HG03159 (cell line): ENCODE results near the gene MYOD1.

Source experiments
- ATAC-seq: cut with Tn5 transposase; IDR thresholded peaks from one replicate; pipeline ENCODE4 v1.9.1; 2021; ENCODE audit warnings: mild to moderate bottlenecking, moderate library complexity; ENCODE audit not compliant: unreplicated experiment

MYOD1 gene

GRCh38 chr11:17700991-17701390 lies 18.4 kb upstream of the MYOD1 start:
- no peak for ATAC-seq

- ATAC-seq = no peak
These were observed 16.5 kb upstream of the MYOD1 start for GRCh38 chr11:17702876-17703275.

GRCh38 chr11:17703951-17704350 lies 15.4 kb upstream of the MYOD1 start:
- ATAC-seq = no peak

DNA sequence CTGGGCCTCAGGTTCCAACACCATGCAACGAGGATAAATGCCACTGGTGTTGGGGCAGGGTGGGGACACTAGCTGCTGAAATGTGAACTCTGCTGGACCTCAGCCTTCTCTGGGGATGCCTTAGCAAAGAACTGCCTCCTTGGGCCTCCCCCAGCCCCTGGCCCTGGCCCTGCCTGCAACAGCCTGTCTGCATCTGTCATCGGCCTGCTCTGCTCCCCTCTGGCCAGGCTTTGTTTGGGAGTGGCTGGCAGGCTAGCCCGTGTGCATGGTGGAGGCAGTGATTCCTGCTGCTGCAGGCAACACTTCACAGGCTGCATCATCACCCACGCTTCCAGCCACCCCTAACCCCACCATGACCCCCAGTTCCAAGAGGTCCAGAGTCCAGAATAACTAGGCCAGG lies 11.5 kb upstream of the MYOD1 start:
- ATAC-seq = no peak

DNA sequence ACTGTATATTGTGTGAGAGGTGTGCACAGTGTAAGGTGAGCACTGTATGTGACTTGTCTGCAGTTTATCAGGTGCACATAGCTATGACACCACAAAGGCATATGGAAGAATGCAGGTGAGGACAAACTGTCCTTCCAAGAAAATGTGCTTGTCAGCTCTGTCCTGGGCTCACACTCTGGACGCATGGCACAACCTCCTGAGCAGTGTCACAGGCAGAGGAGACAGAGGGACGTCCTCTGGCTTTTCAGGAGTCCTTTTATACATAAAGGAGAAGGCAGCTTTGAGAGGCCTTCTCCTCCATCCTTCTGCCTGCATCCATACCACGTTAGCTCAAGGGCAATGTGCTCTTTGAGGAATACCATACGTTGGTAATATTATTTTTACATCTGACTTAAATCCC lies 7.5 kb upstream of the MYOD1 start:
- no peak for ATAC-seq

GRCh38 chr11:17713851-17714250 lies 5.5 kb upstream of the MYOD1 start:
- no peak for ATAC-seq

GRCh38 chr11:17714356-17714854 lies 5.0 kb upstream of the MYOD1 start:
- no peak for ATAC-seq

DNA sequence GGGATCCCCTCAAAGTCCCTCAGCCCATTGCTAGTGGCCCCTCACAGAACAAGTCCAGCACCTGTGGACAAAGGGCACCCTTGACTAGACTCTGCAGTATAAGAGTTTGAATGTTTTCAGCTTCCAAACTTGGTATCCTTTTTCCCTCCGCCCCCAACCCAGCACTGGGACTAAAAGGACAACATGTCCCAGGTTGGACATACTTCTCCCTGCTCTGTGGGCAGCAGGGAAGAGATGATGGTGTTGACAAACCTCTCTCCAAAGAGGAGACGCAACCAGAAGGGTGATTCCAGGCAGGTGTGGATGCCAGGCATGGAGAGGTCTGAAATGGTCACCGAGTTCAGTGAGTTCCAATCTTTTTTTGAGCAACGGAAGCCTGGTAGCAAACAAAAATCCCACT lies 4.5 kb upstream of the MYOD1 start:
- no peak for ATAC-seq

GRCh38 chr11:17716807-17717206 lies 2.6 kb upstream of the MYOD1 start:
- ATAC-seq = no peak

GRCh38 chr11:17718015-17718414 lies 1.4 kb upstream of the MYOD1 start:
- no peak for ATAC-seq

GRCh38 chr11:17718510-17718962 lies 835 bp upstream of the MYOD1 start:
- no peak for ATAC-seq

DNA sequence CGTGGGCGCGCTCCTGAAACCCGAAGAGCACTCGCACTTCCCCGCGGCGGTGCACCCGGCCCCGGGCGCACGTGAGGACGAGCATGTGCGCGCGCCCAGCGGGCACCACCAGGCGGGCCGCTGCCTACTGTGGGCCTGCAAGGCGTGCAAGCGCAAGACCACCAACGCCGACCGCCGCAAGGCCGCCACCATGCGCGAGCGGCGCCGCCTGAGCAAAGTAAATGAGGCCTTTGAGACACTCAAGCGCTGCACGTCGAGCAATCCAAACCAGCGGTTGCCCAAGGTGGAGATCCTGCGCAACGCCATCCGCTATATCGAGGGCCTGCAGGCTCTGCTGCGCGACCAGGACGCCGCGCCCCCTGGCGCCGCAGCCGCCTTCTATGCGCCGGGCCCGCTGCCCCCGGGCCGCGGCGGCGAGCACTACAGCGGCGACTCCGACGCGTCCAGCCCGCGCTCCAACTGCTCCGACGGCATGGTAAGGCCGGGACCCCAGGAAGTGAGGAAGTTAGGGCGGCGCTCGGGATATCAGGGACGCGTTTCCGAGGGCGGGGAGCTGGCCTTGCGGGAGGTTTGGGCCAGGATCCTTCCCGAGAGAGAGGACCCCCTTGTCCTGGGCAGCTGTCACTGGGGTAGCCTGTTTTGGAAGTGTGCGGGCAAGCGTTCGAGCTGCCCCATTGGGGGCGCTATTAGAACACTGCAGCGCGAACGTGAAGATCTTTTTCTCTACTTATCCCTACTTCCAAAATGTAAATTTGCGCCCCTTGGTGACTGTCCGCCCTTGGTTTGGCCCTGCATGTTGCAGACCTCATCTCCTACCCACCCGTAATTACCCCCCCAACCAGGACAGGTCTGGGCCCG lies 796 bp downstream of the MYOD1 start:
- ATAC-seq = no peak

- no peak for ATAC-seq
These were observed 1.4 kb downstream of the MYOD1 start for GRCh38 chr11:17720796-17721171.

DNA sequence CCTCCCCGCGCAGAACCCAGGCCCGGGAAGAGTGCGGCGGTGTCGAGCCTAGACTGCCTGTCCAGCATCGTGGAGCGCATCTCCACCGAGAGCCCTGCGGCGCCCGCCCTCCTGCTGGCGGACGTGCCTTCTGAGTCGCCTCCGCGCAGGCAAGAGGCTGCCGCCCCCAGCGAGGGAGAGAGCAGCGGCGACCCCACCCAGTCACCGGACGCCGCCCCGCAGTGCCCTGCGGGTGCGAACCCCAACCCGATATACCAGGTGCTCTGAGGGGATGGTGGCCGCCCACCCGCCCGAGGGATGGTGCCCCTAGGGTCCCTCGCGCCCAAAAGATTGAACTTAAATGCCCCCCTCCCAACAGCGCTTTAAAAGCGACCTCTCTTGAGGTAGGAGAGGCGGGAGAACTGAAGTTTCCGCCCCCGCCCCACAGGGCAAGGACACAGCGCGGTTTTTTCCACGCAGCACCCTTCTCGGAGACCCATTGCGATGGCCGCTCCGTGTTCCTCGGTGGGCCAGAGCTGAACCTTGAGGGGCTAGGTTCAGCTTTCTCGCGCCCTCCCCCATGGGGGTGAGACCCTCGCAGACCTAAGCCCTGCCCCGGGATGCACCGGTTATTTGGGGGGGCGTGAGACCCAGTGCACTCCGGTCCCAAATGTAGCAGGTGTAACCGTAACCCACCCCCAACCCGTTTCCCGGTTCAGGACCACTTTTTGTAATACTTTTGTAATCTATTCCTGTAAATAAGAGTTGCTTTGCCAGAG lies 2.0 kb downstream of the MYOD1 start:
- ATAC-seq = no peak

GRCh38 chr11:17722000-17722643 lies 2.8 kb downstream of the MYOD1 start:
- no peak for ATAC-seq

GRCh38 chr11:17724020-17724908 lies 4.9 kb downstream of the MYOD1 start:
- ATAC-seq = no peak

GRCh38 chr11:17725174-17725573 lies 5.8 kb downstream of the MYOD1 start:
- no peak for ATAC-seq

GRCh38 chr11:17730137-17730536 lies 10.8 kb downstream of the MYOD1 start:
- ATAC-seq = no peak

- ATAC-seq = peak; percentile 71
These were observed 11.5 kb downstream of the MYOD1 start for GRCh38 chr11:17730608-17731462.

GRCh38 chr11:17733261-17733660 lies 13.9 kb downstream of the MYOD1 start:
- no peak for ATAC-seq
